ENCODE data around the gene ELOVL5.
"Not testable (repeated sequence)": the region's sequence is repeated elsewhere in the genome, so short reads cannot be mapped to it uniquely, and the experiment has no call there.

DNA sequence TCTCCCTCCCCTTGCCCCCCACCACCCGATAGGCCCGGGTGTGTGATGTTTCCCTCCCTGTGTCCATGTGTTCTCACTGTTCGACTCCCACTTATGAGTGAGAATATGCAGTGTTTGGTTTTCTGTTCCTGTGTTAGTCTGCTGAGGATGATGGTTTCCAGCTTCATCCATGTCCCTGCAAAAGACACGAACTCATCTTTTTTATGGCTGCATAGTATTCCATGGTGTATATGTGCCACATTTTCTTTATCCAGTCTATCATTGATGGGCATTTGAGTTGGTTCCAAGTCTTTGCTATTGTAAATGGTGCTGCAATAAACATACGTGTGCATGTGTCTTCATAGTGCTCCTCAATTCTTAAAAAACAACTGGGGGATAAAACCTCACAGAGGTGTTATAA is 2.7 kb downstream of the ELOVL5 start:
- TF ChIP-seq, protein P1, sequence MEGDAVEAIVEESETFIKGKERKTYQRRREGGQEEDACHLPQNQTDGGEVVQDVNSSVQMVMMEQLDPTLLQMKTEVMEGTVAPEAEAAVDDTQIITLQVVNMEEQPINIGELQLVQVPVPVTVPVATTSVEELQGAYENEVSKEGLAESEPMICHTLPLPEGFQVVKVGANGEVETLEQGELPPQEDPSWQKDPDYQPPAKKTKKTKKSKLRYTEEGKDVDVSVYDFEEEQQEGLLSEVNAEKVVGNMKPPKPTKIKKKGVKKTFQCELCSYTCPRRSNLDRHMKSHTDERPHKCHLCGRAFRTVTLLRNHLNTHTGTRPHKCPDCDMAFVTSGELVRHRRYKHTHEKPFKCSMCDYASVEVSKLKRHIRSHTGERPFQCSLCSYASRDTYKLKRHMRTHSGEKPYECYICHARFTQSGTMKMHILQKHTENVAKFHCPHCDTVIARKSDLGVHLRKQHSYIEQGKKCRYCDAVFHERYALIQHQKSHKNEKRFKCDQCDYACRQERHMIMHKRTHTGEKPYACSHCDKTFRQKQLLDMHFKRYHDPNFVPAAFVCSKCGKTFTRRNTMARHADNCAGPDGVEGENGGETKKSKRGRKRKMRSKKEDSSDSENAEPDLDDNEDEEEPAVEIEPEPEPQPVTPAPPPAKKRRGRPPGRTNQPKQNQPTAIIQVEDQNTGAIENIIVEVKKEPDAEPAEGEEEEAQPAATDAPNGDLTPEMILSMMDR (IDR thresholded peaks at IDR 0.05) = not testable (repeated sequence)
- TF ChIP-seq POLR2A (IDR thresholded peaks at IDR 0.05) = not testable (repeated sequence)

Measured in adrenal gland (tissue), 5 donors.